HG03280 (cell line): ENCODE data around the gene CD5L.

Experiments
- ATAC-seq: cut with Tn5 transposase; IDR thresholded peaks from one replicate; pipeline ENCODE4 v1.9.1; 2021; ENCODE audit warnings: mild to moderate bottlenecking, moderate library complexity; ENCODE audit not compliant: unreplicated experiment

CD5L gene

GRCh38 chr1:157841708-157842107 lies at the start of gene CD5L:
CD5L (minus strand) TSS chr1:157841808; CDS start chr1:157841701, 107 bp downstream.
- ATAC-seq = no peak

- no peak for ATAC-seq
Measured at GRCh38 chr1:157882580-157882979, 41.0 kb upstream of the CD5L start.

GRCh38 chr1:157880621-157881020 lies 39.0 kb upstream of the CD5L start:
- ATAC-seq = no peak

GRCh38 chr1:157878059-157878458 lies 36.5 kb upstream of the CD5L start:
- no peak for ATAC-seq

- no peak for ATAC-seq
Measured at GRCh38 chr1:157870490-157870889, 28.9 kb upstream of the CD5L start.

GRCh38 chr1:157868654-157869053 lies 27.0 kb upstream of the CD5L start:
- no peak for ATAC-seq

GRCh38 chr1:157862114-157863070 lies 20.8 kb upstream of the CD5L start:
- ATAC-seq = no peak

- peak; percentile 77 for ATAC-seq
Measured at GRCh38 chr1:157856538-157856937, 14.9 kb upstream of the CD5L start.

- ATAC-seq = no peak
Measured at GRCh38 chr1:157852476-157852875, 10.9 kb upstream of the CD5L start.

- peak; percentile 79 for ATAC-seq
Measured at GRCh38 chr1:157849229-157849875, 7.7 kb upstream of the CD5L start.

GRCh38 chr1:157844089-157844830 lies 2.7 kb upstream of the CD5L start:
- no peak for ATAC-seq

GRCh38 chr1:157842939-157843338 lies 1.3 kb upstream of the CD5L start:
- no peak for ATAC-seq

- no peak for ATAC-seq
Measured at GRCh38 chr1:157838966-157839365, 2.6 kb downstream of the CD5L start.

- no peak for ATAC-seq
Measured at GRCh38 chr1:157834430-157834829, 7.2 kb downstream of the CD5L start.

- no peak for ATAC-seq
Measured at GRCh38 chr1:157833145-157833544, 8.5 kb downstream of the CD5L start.

GRCh38 chr1:157831968-157832626 lies 9.5 kb downstream of the CD5L start:
- ATAC-seq = no peak

GRCh38 chr1:157830887-157831286 lies 10.7 kb downstream of the CD5L start:
- no peak for ATAC-seq

- ATAC-seq = no peak
Measured at GRCh38 chr1:157829711-157830110, 11.9 kb downstream of the CD5L start.

GRCh38 chr1:157829210-157829609 lies 12.4 kb downstream of the CD5L start:
- ATAC-seq = no peak

- no peak for ATAC-seq
Measured at GRCh38 chr1:157820299-157820698, 21.3 kb downstream of the CD5L start.

- ATAC-seq = no peak
Measured at GRCh38 chr1:157819896-157820295, 21.7 kb downstream of the CD5L start, which contains the start of gene FCRL1. FCRL1 (minus strand) TSS chr1:157820120; CDS start chr1:157820037, 83 bp downstream.
